IPS DF 6.9 (cell line): ENCODE measurements around the gene NFATC2.

ENCODE experiments used
- DNase-seq: peaks from one replicate; pipeline ENCODE4 v3.0.0-alpha.2; 2013; ENCODE audit warnings: low read depth, low spot score
- H3K27ac ChIP-seq: one replicate; pipeline ENCODE4 v1.5.1; 2013; ENCODE audit warnings: low read length, control low read depth
- H3K27me3 ChIP-seq: 2 replicates; pipeline ENCODE4 v1.6.1; 2013; ENCODE audit warnings: mild to moderate bottlenecking, low read length; ENCODE audit not compliant: control insufficient read depth, insufficient read depth
- H3K36me3 ChIP-seq: 2 replicates; pipeline ENCODE4 v1.6.1; 2013; ENCODE audit warnings: low read length; ENCODE audit not compliant: control insufficient read depth, insufficient read depth
- H3K4me1 ChIP-seq: 2 replicates; pipeline ENCODE4 v1.6.1; 2013; ENCODE audit warnings: low read length; ENCODE audit not compliant: control insufficient read depth, insufficient read depth
- H3K4me3 ChIP-seq: 2 replicates; pipeline ENCODE4 v1.5.1; 2013; ENCODE audit warnings: mild to moderate bottlenecking, low read length
- H3K9me3 ChIP-seq: 2 replicates; pipeline ENCODE4 v1.6.1; 2013; ENCODE audit warnings: low read length, inconsistent platforms; ENCODE audit not compliant: control insufficient read depth, insufficient read depth
- WGBS: extraction: QIAGEN DNeasy Blood & Tissue Kit; methylation state at CpG from one replicate; pipeline ENCODE4 v1.1.7; 2013; ENCODE audit warnings: mixed read lengths, missing lambda C conversion rate; ENCODE audit not compliant: insufficient read length, insufficient coverage; 5-methylcytosine and 5-hydroxymethylcytosine counted together

Gene NFATC2

GRCh38 chr20:51403466-51404220 lies 138.9 kb downstream of the NFATC2 start:
- H3K9me3 ChIP-seq = no peaks in the 10 kb centered on the region
- H3K36me3 ChIP-seq = no peaks in the 10 kb centered on the region
- WGBS = no CpG with 5 or more reads among the region's 9 CpGs
- H3K27me3 ChIP-seq = no peaks in the 10 kb centered on the region
- no peak for DNase-seq
- H3K4me1 ChIP-seq = no peaks in the 10 kb centered on the region
- no peak overlapping the region for H3K4me3 ChIP-seq
- no peak overlapping the region for H3K27ac ChIP-seq

- no peak for DNase-seq
- no peak overlapping the region for H3K4me3 ChIP-seq
- H3K27ac ChIP-seq = no peak overlapping the region
- H3K36me3 ChIP-seq = no peaks in the 10 kb centered on the region
- H3K27me3 ChIP-seq = no peaks in the 10 kb centered on the region
- H3K9me3 ChIP-seq = no peaks in the 10 kb centered on the region
- no peaks in the 10 kb centered on the region; the same call in 1 of the 2 replicates for H3K4me1 ChIP-seq
- WGBS = no CpG with 5 or more reads among the region's 2 CpGs
Measured at GRCh38 chr20:51402201-51402600, 140.3 kb downstream of the NFATC2 start.

GRCh38 chr20:51401496-51401895 lies 141.0 kb downstream of the NFATC2 start:
- no peak overlapping the region for H3K27ac ChIP-seq

GRCh38 chr20:51400051-51400926 lies 142.2 kb downstream of the NFATC2 start:
- H3K4me3 ChIP-seq = no peak overlapping the region

More at GRCh38 chr20:51401496-51401895, 141.0 kb downstream of the NFATC2 start:
- Histone ChIP-seq H3K4me3 (no peak overlapping the region), H3K27me3 (no peaks in the 10 kb centered on the region), H3K9me3 (no peaks in the 10 kb centered on the region), H3K36me3 (no peaks in the 10 kb centered on the region), H3K4me1 (no peaks in the 10 kb centered on the region; the same call in 1 of the 2 replicates)
- WGBS = no CpG with 5 or more reads among the region's 4 CpGs
- no peak for DNase-seq

GRCh38 chr20:51399006-51399890 lies 143.3 kb downstream of the NFATC2 start:
- Histone ChIP-seq H3K36me3 (no peaks in the 10 kb centered on the region), H3K4me3 (no peak overlapping the region), H3K27me3 (no peaks in the 10 kb centered on the region), H3K9me3 (no peaks in the 10 kb centered on the region), H3K27ac (no peak overlapping the region), H3K4me1 (no peaks in the 10 kb centered on the region; the same call in 1 of the 2 replicates)
- no CpG with 5 or more reads among the region's 6 CpGs for WGBS
- no peak for DNase-seq

More at GRCh38 chr20:51400051-51400926, 142.2 kb downstream of the NFATC2 start:
- WGBS = no CpG with 5 or more reads among the region's 17 CpGs
- Histone ChIP-seq H3K27ac (no peak overlapping the region), H3K36me3 (no peaks in the 10 kb centered on the region), H3K27me3 (no peaks in the 10 kb centered on the region), H3K4me1 (no peaks in the 10 kb centered on the region; the same call in 1 of the 2 replicates), H3K9me3 (no peaks in the 10 kb centered on the region)
- no peak for DNase-seq

- no peaks in the 10 kb centered on the region for H3K36me3 ChIP-seq
- no peaks in the 10 kb centered on the region for H3K27me3 ChIP-seq
- H3K4me1 ChIP-seq = peaks cover 1% of the 10 kb centered on the region; the same call in 1 of the 2 replicates
- no peak for DNase-seq
- no peak overlapping the region for H3K4me3 ChIP-seq
- H3K9me3 ChIP-seq = no peaks in the 10 kb centered on the region
- WGBS = no CpG with 5 or more reads among the region's 4 CpGs
- no peak overlapping the region for H3K27ac ChIP-seq
Measured at GRCh38 chr20:51398552-51398951, 144.0 kb downstream of the NFATC2 start.

- Histone ChIP-seq H3K4me3 (no peak overlapping the region), H3K9me3 (no peaks in the 10 kb centered on the region), H3K36me3 (no peaks in the 10 kb centered on the region), H3K4me1 (peaks cover 1% of the 10 kb centered on the region; the same call in 1 of the 2 replicates), H3K27ac (no peak overlapping the region), H3K27me3 (no peaks in the 10 kb centered on the region)
- no peak for DNase-seq
- no CpG with 5 or more reads among the region's 10 CpGs for WGBS
Measured at GRCh38 chr20:51398083-51398482, 144.4 kb downstream of the NFATC2 start.

GRCh38 chr20:51397137-51397536 lies 145.4 kb downstream of the NFATC2 start:
- Histone ChIP-seq H3K9me3 (no peaks in the 10 kb centered on the region), H3K27ac (no peak overlapping the region), H3K27me3 (no peaks in the 10 kb centered on the region), H3K4me3 (no peak overlapping the region), H3K36me3 (no peaks in the 10 kb centered on the region), H3K4me1 (peaks cover 1% of the 10 kb centered on the region; the same call in 1 of the 2 replicates)
- WGBS = no CpG with 5 or more reads among the region's 6 CpGs
- no peak for DNase-seq

GRCh38 chr20:51396365-51396909 lies 146.1 kb downstream of the NFATC2 start:
- no peaks in the 10 kb centered on the region for H3K9me3 ChIP-seq
- H3K27me3 ChIP-seq = no peaks in the 10 kb centered on the region
- H3K4me1 ChIP-seq = peaks cover 1% of the 10 kb centered on the region; the same call in 1 of the 2 replicates
- no CpG with 5 or more reads among the region's 7 CpGs for whole genome bisulfite sequencing
- no peak overlapping the region for H3K27ac ChIP-seq
- H3K36me3 ChIP-seq = no peaks in the 10 kb centered on the region
- no peak overlapping the region for H3K4me3 ChIP-seq
- DNase-seq = no peak
